CD4-positive, CD25-positive, alpha-beta regulatory T cell (primary cell): Measurements from ENCODE around the gene GNAT2. TPM values are rescaled to one million over a fixed set of nuclear protein-coding genes. Genes with fewer than 3 reads are reported as not detected.
A peak's percentile ranks its signal among the peaks of the same experiment; 100 is the strongest.

Source experiments
- ATAC-seq, 2 donors: fragments of 150-1000 bp; cut with Tn5 transposase; one replicate each; pipeline ENCODE4 v1.10.0; 2021; ENCODE audit warnings: low read depth in 2 of 2, moderate number of reproducible peaks in 2 of 2, moderate library complexity in 1 of 2
- DNase-seq, 3 donors: peaks; one replicate each; pipeline versions ENCODE4 v3.0.0 to v3.0.0-alpha.2; 2012 to 2022; ENCODE audit warnings: mixed read lengths in 1 of 3
- H3K27ac ChIP-seq: one replicate; pipeline ENCODE4 v1.7.0; 2013; ENCODE audit warnings: mild to moderate bottlenecking, low read length; ENCODE audit not compliant: insufficient read depth, poor library complexity, severe bottlenecking
- H3K27me3 ChIP-seq: one replicate; pipeline ENCODE4 v1.7.0; 2013; ENCODE audit warnings: low read length; ENCODE audit not compliant: control insufficient read depth, insufficient read depth
- H3K36me3 ChIP-seq: one replicate; pipeline ENCODE4 v1.7.0; 2013; ENCODE audit warnings: mild to moderate bottlenecking, low read length, moderate library complexity; ENCODE audit not compliant: control insufficient read depth, insufficient read depth
- H3K4me1 ChIP-seq: 2 replicates; pipeline ENCODE4 v1.7.0; 2013; ENCODE audit warnings: mild to moderate bottlenecking, low read length; ENCODE audit not compliant: insufficient read depth, control insufficient read depth, poor library complexity, severe bottlenecking
- H3K4me3 ChIP-seq: one replicate; pipeline ENCODE4 v1.7.0; 2013; ENCODE audit warnings: low read depth, mild to moderate bottlenecking, low read length, moderate library complexity
- H3K9me3 ChIP-seq, 2 experiments: 1 replicate in 1 of 2; 2 replicates in 1 of 2; pipeline ENCODE4 v1.7.0; 2013; ENCODE audit warnings: low read length in 2 of 2, mild to moderate bottlenecking in 1 of 2, moderate library complexity in 1 of 2; ENCODE audit not compliant: control insufficient read depth in 2 of 2
- H3K27ac Mint-ChIP-seq, 3 donors: one replicate each; pipeline ENCODE4 v1.8.0; 2020 to 2022; ENCODE audit warnings: mild to moderate bottlenecking in 3 of 3, mixed read lengths in 3 of 3, moderate library complexity in 2 of 3
- H3K27me3 Mint-ChIP-seq: one replicate; pipeline ENCODE4 v1.8.0; 2022; ENCODE audit warnings: mild to moderate bottlenecking, mixed read lengths
- H3K36me3 Mint-ChIP-seq: one replicate; pipeline ENCODE4 v1.8.0; 2020; ENCODE audit warnings: mixed read lengths
- H3K4me1 Mint-ChIP-seq, 4 donors: one replicate each; pipeline ENCODE4 v1.8.0; 2020 to 2022; ENCODE audit warnings: mixed read lengths in 4 of 4, mild to moderate bottlenecking in 1 of 4
- H3K4me3 Mint-ChIP-seq, 4 donors: one replicate each; pipeline ENCODE4 v1.8.0; 2020 to 2022; ENCODE audit warnings: mild to moderate bottlenecking in 4 of 4, mixed read lengths in 4 of 4, moderate library complexity in 3 of 4
- H3K9me3 Mint-ChIP-seq, 7 donors: one replicate each; pipeline ENCODE4 v1.8.0; 2020 to 2022; ENCODE audit warnings: mixed read lengths in 7 of 7, mild to moderate bottlenecking in 3 of 7, moderate library complexity in 2 of 7
- polyA plus RNA-seq, 4 donors: library from polyadenylated mRNA; unstranded; fragments of 300-500 nt; fragmentation: Illumina TruSeq; gene quantifications; one replicate each; pipeline ENCODE4 v1.2.3, GENCODE V29; 2021
- total RNA-seq: library from RNA; stranded (reverse); gene quantifications from one replicate; pipeline ENCODE4 v1.2.3, GENCODE V29; 2022

GNAT2 gene
- total and polyA plus RNA-seq, 5 donors from 2014 or later = 0.40 TPM; not detected in 4

GRCh38 chr1:109618661-109619575 lies 498 bp downstream of the GNAT2 start:
- peak overlapping the region; percentile 85 for H3K27ac ChIP-seq
- H3K9me3 ChIP-seq = no peaks in the 10 kb centered on the region
- Mint-ChIP-seq H3K36me3 (peaks cover 5% of the 10 kb centered on the region), H3K4me1 (peaks cover 7 to 60% (median 43%) of the 10 kb centered on the region in 4 donors), H3K9me3 (no peaks in the 10 kb centered on the region), H3K4me3 (peak overlapping the region; percentile 96 to 99 (median 97)), H3K27ac (peak overlapping the region; percentile 94 to 98 (median 96)), H3K27me3 (peaks cover 4% of the 10 kb centered on the region)
- H3K4me1 ChIP-seq = peaks cover 46% of the 10 kb centered on the region
- H3K4me3 ChIP-seq = peak overlapping the region; percentile 63
- H3K36me3 ChIP-seq = no peaks in the 10 kb centered on the region
- DNase-seq = no peak
- ATAC-seq = no peak
- H3K27me3 ChIP-seq = no peaks in the 10 kb centered on the region

- peaks cover 2% of the 10 kb centered on the region for H3K27me3 ChIP-seq
- ATAC-seq (no peak), DNase-seq (peak in 1 of 3 donors; percentile 21)
- Mint-ChIP-seq H3K9me3 (no peaks in the 10 kb centered on the region), H3K4me3 (peak overlapping the region in 2 of 4 donors; percentile 7 to 76), H3K4me1 (peaks cover 7 to 44% (median 33%) of the 10 kb centered on the region in 4 donors), H3K36me3 (peaks cover 5% of the 10 kb centered on the region), H3K27me3 (peaks cover 4% of the 10 kb centered on the region), H3K27ac (peak overlapping the region; percentile 59 to 72 (median 66))
- peaks cover 31% of the 10 kb centered on the region for H3K4me1 ChIP-seq
- H3K27ac ChIP-seq = no peak overlapping the region
- H3K9me3 ChIP-seq = no peaks in the 10 kb centered on the region
- H3K4me3 ChIP-seq = no peak overlapping the region
- no peaks in the 10 kb centered on the region for H3K36me3 ChIP-seq
These were observed 2.1 kb downstream of the GNAT2 start for GRCh38 chr1:109617291-109617801.

- H3K9me3 Mint-ChIP-seq = no peaks in the 10 kb centered on the region
- no peak overlapping the region for H3K27ac ChIP-seq
- no peak for ATAC-seq
These were observed 3.0 kb downstream of the GNAT2 start for GRCh38 chr1:109616391-109616790.

GRCh38 chr1:109615879-109616278 lies 3.5 kb downstream of the GNAT2 start:
- peaks cover 17% of the 10 kb centered on the region for H3K4me1 ChIP-seq
- peaks cover 5% of the 10 kb centered on the region for H3K36me3 Mint-ChIP-seq
- H3K9me3 Mint-ChIP-seq = no peaks in the 10 kb centered on the region
- no peaks in the 10 kb centered on the region for H3K36me3 ChIP-seq
- DNase-seq (peak in 1 of 3 donors; percentile 22), ATAC-seq (no peak)
- H3K4me3 ChIP-seq = no peak overlapping the region
- H3K27me3 Mint-ChIP-seq = peaks cover 4% of the 10 kb centered on the region
- no peaks in the 10 kb centered on the region for H3K9me3 ChIP-seq
- H3K27ac Mint-ChIP-seq = peak overlapping the region; percentile 22 to 63 (median 59)
- H3K27ac ChIP-seq = no peak overlapping the region
- peaks cover 2% of the 10 kb centered on the region for H3K27me3 ChIP-seq
- peak overlapping the region in 1 of 4 donors; percentile 76 for H3K4me3 Mint-ChIP-seq
- peaks cover 7 to 34% (median 24%) of the 10 kb centered on the region in 4 donors for H3K4me1 Mint-ChIP-seq

More at GRCh38 chr1:109616391-109616790, 3.0 kb downstream of the GNAT2 start:
- H3K4me3 ChIP-seq = no peak overlapping the region
- H3K36me3 ChIP-seq = no peaks in the 10 kb centered on the region
- H3K4me1 ChIP-seq = peaks cover 21% of the 10 kb centered on the region
- H3K4me1 Mint-ChIP-seq = peaks cover 7 to 35% (median 25%) of the 10 kb centered on the region in 4 donors
- no peak for DNase-seq
- H3K27me3 ChIP-seq = peaks cover 2% of the 10 kb centered on the region
- peak overlapping the region; percentile 0 to 63 (median 59) for H3K27ac Mint-ChIP-seq
- peaks cover 4% of the 10 kb centered on the region for H3K27me3 Mint-ChIP-seq
- peak overlapping the region in 2 of 4 donors; percentile 24 to 76 for H3K4me3 Mint-ChIP-seq
- H3K9me3 ChIP-seq = no peaks in the 10 kb centered on the region
- peaks cover 5% of the 10 kb centered on the region for H3K36me3 Mint-ChIP-seq

- Histone ChIP-seq H3K9me3 (no peaks in the 10 kb centered on the region), H3K4me3 (no peak overlapping the region), H3K27ac (no peak overlapping the region), H3K36me3 (no peaks in the 10 kb centered on the region), H3K27me3 (peaks cover 2% of the 10 kb centered on the region), H3K4me1 (no peaks in the 10 kb centered on the region)
- Mint-ChIP-seq H3K27ac (no peak overlapping the region), H3K36me3 (no peaks in the 10 kb centered on the region), H3K27me3 (no peaks in the 10 kb centered on the region), H3K9me3 (no peaks in the 10 kb centered on the region), H3K4me3 (no peak overlapping the region), H3K4me1 (peaks cover 0 to 23% (median 13%) of the 10 kb centered on the region in 4 donors)
- ATAC-seq (no peak), DNase-seq (no peak)
These were observed 5.9 kb downstream of the GNAT2 start for GRCh38 chr1:109613361-109614147.

GRCh38 chr1:109611308-109611990 lies 8.0 kb downstream of the GNAT2 start:
- H3K36me3 Mint-ChIP-seq = no peaks in the 10 kb centered on the region

More at GRCh38 chr1:109611308-109611990, 8.0 kb downstream of the GNAT2 start:
- Histone ChIP-seq H3K36me3 (no peaks in the 10 kb centered on the region), H3K27me3 (peaks cover 2% of the 10 kb centered on the region), H3K4me3 (no peak overlapping the region), H3K27ac (no peak overlapping the region), H3K4me1 (no peaks in the 10 kb centered on the region), H3K9me3 (no peaks in the 10 kb centered on the region)
- DNase-seq = no peak
- Mint-ChIP-seq H3K4me3 (no peak overlapping the region), H3K9me3 (no peaks in the 10 kb centered on the region), H3K4me1 (peaks cover under 1 to 9% (median 4%) of the 10 kb centered on the region in 4 donors), H3K27me3 (no peaks in the 10 kb centered on the region), H3K27ac (no peak overlapping the region)
- no peak for ATAC-seq
